Left renal pelvis (tissue), 4 donors: ENCODE results near the gene RNASE9. TPM values are rescaled to one million over a fixed set of nuclear protein-coding genes. Genes with fewer than 3 reads are reported as not detected.
"Not testable (repeated sequence)": the region's sequence is repeated elsewhere in the genome, so short reads cannot be mapped to it uniquely, and the experiment has no call there.

Experiments
- DNase-seq, 4 donors: peaks; one replicate each; pipeline ENCODE4 v3.0.0-alpha.2; 2013; ENCODE audit warnings: low read depth in 4 of 4, low spot score in 3 of 4
- polyA plus RNA-seq, 4 donors: library from polyadenylated mRNA; unstranded; fragments of 120-200 nt; gene quantifications; one replicate each; pipeline ENCODE4 v1.2.1, GENCODE V29; 2013; ENCODE audit not compliant: insufficient read length in 4 of 4

Gene RNASE9
- polyA plus RNA-seq, 4 donors = not detected

GRCh38 chr14:20578784-20579502, 18.1 kb upstream of the RNASE9 start:
- DNase-seq = no peak

GRCh38 chr14:20578325-20578724, 17.5 kb upstream of the RNASE9 start:
- DNase-seq = no peak

- not testable (repeated sequence) for DNase-seq
These were observed 11.6 kb upstream of the RNASE9 start for GRCh38 chr14:20572382-20572990.

- not testable (repeated sequence) for DNase-seq
These were observed 9.9 kb upstream of the RNASE9 start for GRCh38 chr14:20570720-20571119.

- not testable (repeated sequence) for DNase-seq
These were observed 9.0 kb upstream of the RNASE9 start for GRCh38 chr14:20569865-20570264.

GRCh38 chr14:20569066-20569465, 8.2 kb upstream of the RNASE9 start:
- DNase-seq = no peak

- DNase-seq = no peak
These were observed 7.5 kb upstream of the RNASE9 start for GRCh38 chr14:20568393-20568792.

GRCh38 chr14:20567199-20567598, 6.4 kb upstream of the RNASE9 start:
- DNase-seq = not testable (repeated sequence)

GRCh38 chr14:20564501-20564997, 3.7 kb upstream of the RNASE9 start:
- no peak for DNase-seq

GRCh38 chr14:20563971-20564370, 3.1 kb upstream of the RNASE9 start:
- no peak for DNase-seq

GRCh38 chr14:20559461-20559904, 1.4 kb downstream of the RNASE9 start:
- no peak for DNase-seq

GRCh38 chr14:20557212-20557542, 3.7 kb downstream of the RNASE9 start:
- DNase-seq = no peak

GRCh38 chr14:20556500-20557211, 4.2 kb downstream of the RNASE9 start:
- no peak for DNase-seq

GRCh38 chr14:20555845-20556244, 5.0 kb downstream of the RNASE9 start:
- DNase-seq = no peak

- DNase-seq = no peak
These were observed 7.8 kb downstream of the RNASE9 start for GRCh38 chr14:20553024-20553423.

GRCh38 chr14:20551606-20552005, 9.2 kb downstream of the RNASE9 start:
- DNase-seq = no peak

- DNase-seq = no peak
These were observed 9.9 kb downstream of the RNASE9 start for GRCh38 chr14:20550926-20551325.

GRCh38 chr14:20548414-20549158, 12.3 kb downstream of the RNASE9 start:
- DNase-seq = peak in 1 of 4 donors; percentile 4

GRCh38 chr14:20546877-20547276, 14.0 kb downstream of the RNASE9 start:
- no peak for DNase-seq

- no peak for DNase-seq
These were observed 20.9 kb downstream of the RNASE9 start for GRCh38 chr14:20539906-20540305.
